HepG2 (cell line): ENCODE measurements around the gene BRMS1. TPM values are rescaled to one million over a fixed set of nuclear protein-coding genes. Genes with fewer than 3 reads are reported as not detected.

Experiments
- CREB1 ChIP-seq, 2 experiments: fragments of 450-650 bp in 1 of 2; IDR thresholded peaks; 2 replicates each; pipeline ENCODE4 v1.6.1; 2016 to 2017; ENCODE audit warnings: control low read depth in 1 of 2, mild to moderate bottlenecking in 1 of 2, missing compliant biosample characterization in 1 of 2, missing genetic modification characterization in 1 of 2
- HNF1B ChIP-seq: sonication (generic); formaldehyde crosslinking; IDR thresholded peaks from 2 replicates; pipeline ENCODE4 v1.5.1; 2020; ENCODE audit warnings: mild to moderate bottlenecking, moderate library complexity, missing genetic modification reagents
- HNRNPLL ChIP-seq: fragments of 200-400 bp; formaldehyde crosslinking; IDR thresholded peaks from 2 replicates; pipeline ENCODE4 v1.6.1; 2017; ENCODE audit warnings: mild to moderate bottlenecking, low read depth, low read length; ENCODE audit not compliant: poor library complexity, severe bottlenecking
- PATZ1 ChIP-seq: sonication (generic); formaldehyde crosslinking; IDR thresholded peaks from 2 replicates; pipeline ENCODE4 v1.4.0; 2020; ENCODE audit warnings: missing genetic modification reagents
- ZNF687 ChIP-seq: sonication (generic); formaldehyde crosslinking; IDR thresholded peaks from 2 replicates; pipeline ENCODE4 v1.5.1; 2020; ENCODE audit warnings: mild to moderate bottlenecking, missing genetic modification reagents, moderate library complexity
- polyA plus RNA-seq, 8 experiments: library from polyadenylated mRNA; depleted of rRNA in 3 of 8; stranded (reverse) in 7 of 8; unstranded in 1 of 8; fragments of >200 nt; fragmentation: Illumina TruSeq in 4 of 8; extraction: Trizol in 4 of 8; gene quantifications; 2 replicates each; pipeline versions ENCODE4 v1.2.1 to v1.2.3, GENCODE V29; 2011 to 2016; ENCODE audit warnings: low read depth in 4 of 8, missing spikeins in 1 of 8, mixed read lengths in 1 of 8; ENCODE audit not compliant: insufficient read depth in 1 of 8
- total RNA-seq, 5 experiments: library from RNA; depleted of rRNA; stranded (reverse); fragments of >200 nt; fragmentation: Illumina TruSeq; extraction: Trizol; gene quantifications; 2 replicates each; pipeline ENCODE4 v1.2.3, GENCODE V29; 2016; ENCODE audit warnings: low read depth in 1 of 5

Gene BRMS1
- total and polyA plus RNA-seq, 2 of the 13 experiments (the other 11 are each of a cell fraction or from before 2014, with no cell fraction given): 15.8 to 55.7 TPM

- 0 out of 2 replicates have a peak, but pooled peaks have one; percentile 28 for TF ChIP-seq ZNF687 (CRISPR knock-in tag)
- peak; percentile 36; the same call in 1 of the 2 replicates for TF ChIP-seq PATZ1
- peak; percentile 93 for TF ChIP-seq CREB1 (IDR thresholded peaks at IDR 0.05)
- no peak for TF ChIP-seq CREB1 (CRISPR knock-in tag; IDR thresholded peaks at IDR 0.05)
- no peak for TF ChIP-seq HNF1B (CRISPR knock-in tag)
- TF ChIP-seq HNRNPLL: peak; percentile 13
- TF ChIP-seq, all 625 proteins: peak for 9
These were observed 53.0 kb downstream of the BRMS1 start, which contains the start of gene TMEM151A (continued) for GRCh38 chr11:66291706-66292542.
